T-helper 2 cell treated with Interferon-gamma antibody and Interleukin-4, amounts not matched to agents 100 ng/mL and 5 ng/mL, for 36 hours (primary cell): ENCODE measurements around the gene PWWP2A. TPM values are rescaled to one million over a fixed set of nuclear protein-coding genes. Genes with fewer than 3 reads are reported as not detected.
"Not testable (repeated sequence)": the region's sequence is repeated elsewhere in the genome, so short reads cannot be mapped to it uniquely, and the experiment has no call there.

ENCODE experiments used
- intact Hi-C: fragments of 100-400 bp; cut with micrococcal nuclease; formaldehyde crosslinking; loops from one replicate; pipeline ENCODE4 v1.15.1; 2023
- total RNA-seq: library from RNA; stranded (reverse); gene quantifications from 2 replicates; pipeline ENCODE4 v1.2.3, GENCODE V29; 2022

The PWWP2A gene, protein sequence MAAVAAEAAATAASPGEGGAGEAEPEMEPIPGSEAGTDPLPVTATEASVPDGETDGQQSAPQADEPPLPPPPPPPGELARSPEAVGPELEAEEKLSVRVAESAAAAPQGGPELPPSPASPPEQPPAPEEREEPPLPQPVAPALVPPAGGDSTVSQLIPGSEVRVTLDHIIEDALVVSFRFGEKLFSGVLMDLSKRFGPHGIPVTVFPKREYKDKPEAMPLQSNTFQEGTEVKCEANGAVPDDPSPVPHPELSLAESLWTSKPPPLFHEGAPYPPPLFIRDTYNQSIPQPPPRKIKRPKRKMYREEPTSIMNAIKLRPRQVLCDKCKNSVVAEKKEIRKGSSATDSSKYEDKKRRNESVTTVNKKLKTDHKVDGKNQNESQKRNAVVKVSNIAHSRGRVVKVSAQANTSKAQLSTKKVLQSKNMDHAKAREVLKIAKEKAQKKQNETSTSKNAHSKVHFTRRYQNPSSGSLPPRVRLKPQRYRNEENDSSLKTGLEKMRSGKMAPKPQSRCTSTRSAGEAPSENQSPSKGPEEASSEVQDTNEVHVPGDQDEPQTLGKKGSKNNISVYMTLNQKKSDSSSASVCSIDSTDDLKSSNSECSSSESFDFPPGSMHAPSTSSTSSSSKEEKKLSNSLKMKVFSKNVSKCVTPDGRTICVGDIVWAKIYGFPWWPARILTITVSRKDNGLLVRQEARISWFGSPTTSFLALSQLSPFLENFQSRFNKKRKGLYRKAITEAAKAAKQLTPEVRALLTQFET
- total RNA-seq = 25.5 and 28.9 TPM in 2 replicates

DNA sequence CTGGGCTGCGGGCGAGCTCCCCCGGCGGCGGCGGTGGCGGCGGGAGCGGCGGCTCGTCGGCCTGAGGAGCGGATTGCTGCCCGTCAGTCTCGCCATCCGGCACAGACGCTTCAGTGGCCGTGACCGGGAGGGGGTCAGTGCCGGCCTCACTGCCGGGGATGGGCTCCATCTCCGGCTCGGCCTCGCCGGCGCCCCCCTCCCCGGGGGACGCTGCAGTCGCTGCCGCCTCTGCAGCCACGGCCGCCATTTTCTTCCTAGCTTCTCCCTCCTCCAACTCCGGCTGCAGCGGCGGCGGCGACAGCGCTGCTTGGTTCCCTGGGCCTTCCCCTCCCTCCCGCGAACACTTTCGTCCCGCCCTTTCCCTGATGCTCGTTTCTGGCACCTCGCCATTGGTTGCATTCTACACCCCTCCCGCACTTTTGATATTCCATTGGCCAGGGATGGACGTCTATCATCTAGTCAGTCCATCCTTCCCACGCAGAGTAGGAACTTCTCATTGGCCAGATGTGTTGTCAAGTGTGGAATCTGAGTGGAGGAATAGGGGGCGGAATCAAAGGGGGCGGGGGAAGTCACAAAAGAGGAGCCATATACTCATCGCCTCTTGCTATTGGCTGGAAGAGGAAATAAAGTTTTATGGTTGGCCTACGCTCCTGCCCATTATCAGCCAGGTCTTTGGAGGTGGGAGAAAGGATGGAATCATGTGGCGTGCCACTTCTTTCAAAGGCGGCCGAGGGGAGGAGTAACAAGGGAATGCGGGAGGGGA lies at the start of gene PWWP2A:
TSS of gene PWWP2A (minus strand) at position 309 of the 763 bp plus-strand sequence. CDS start at position 247, 62 bp downstream.
- intact Hi-C loops = loop anchor here (1.0 to 5.0 kb wide), 5 partner anchors 97 to 911 kb away; partner anchors contain the start of genes FAM200C, PTTG1, RNF145 and TTC1

DNA sequence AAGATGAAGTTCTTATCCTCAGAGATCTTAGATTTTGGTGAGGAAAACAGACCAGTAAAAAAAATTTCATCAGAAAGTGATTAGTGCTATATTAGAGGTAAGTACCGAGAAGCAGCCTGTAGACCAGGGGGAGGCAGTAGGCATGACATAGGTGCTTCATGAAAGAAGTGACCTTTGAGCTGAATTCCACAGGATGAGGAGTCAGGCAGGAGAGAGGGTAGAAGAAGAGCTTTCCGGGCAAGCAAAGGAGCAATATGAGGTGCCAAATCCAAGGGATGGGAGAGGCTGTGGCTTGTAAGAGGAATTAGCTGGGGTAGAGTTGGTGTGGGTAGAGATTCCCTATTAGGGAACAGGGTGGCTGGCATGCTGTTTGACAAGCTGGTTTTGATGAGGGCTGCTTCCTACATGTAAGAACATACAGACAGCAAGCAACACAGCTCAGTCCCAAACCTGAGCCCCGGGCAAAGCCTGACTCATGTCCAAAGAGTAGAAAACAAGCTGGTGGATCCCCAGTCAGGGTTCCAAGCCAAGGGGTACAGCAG lies 48.4 kb upstream of the PWWP2A start:
- intact Hi-C loops = no loop called here

GRCh38 chr5:160166973-160167623 lies 47.8 kb upstream of the PWWP2A start:
- intact Hi-C loops = no loop called here

DNA sequence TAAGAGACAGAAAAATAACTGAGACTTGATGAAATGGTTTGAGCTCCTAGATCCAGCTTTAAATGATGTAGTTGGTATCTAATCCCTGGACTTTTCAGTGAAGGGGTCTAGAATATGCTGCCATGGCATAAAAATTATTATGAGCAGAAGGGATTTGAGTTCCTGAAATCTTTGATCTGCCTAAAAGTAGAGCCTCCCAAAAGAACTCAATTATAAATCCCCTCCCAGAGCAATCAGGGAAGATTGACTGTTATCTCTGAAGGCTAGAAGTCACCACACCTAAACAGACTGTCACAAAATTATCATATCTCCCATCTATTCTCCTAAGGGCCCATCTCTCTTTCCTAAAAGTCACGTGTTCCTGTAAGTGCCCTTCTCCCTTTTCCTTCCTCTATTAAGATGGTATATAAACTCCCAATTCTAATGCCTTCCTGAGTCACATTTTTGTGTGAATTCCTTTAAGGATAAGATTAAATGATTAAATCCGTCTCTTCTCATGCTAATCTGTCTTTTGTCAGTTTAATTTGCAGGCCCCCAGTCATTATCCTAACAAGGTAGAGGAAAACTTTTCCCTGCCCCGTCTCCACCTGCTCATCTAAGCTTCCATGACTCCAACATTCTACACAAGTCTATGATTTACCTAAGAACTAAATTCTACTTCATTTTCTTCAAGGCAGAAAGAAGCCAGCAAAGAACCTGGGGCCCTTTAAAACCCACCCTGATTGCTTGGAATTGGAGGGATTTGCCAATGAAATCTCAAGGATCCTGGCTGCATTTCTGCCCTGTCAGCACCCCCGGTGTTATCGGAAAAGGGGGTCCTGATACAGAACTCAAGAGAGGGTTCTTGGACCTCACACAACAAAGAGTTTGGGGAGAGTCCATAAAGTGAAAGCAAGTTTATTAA lies 47.1 kb upstream of the PWWP2A start:
- intact Hi-C loops = no loop called here

- intact Hi-C loops = no loop called here
Measured at GRCh38 chr5:160165137-160166068, 46.2 kb upstream of the PWWP2A start.

DNA sequence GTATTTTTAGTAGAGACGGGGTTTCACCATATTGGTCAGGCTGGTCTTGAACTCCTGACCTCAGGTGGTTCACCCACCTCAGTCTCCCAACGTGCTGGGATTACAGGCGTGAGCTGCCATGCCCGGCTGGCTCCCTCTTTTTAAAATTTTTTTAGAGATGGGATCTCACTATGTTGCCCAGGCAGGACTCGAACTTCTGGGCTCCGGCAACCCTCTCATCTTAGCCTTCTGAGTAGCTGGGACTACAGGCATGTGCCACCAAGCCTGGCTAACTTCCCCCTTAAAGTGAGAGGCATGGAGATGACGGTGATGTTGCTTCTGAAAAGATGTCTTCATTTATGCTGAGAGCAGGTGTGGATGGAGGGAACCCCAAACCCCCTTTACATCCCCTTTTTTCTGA lies 43.7 kb upstream of the PWWP2A start:
- intact Hi-C loops = no loop called here

- intact Hi-C loops = no loop called here
Measured at GRCh38 chr5:160161626-160162025, 42.4 kb upstream of the PWWP2A start.

GRCh38 chr5:160160875-160161274 lies 41.6 kb upstream of the PWWP2A start:
- intact Hi-C loops = not testable (repeated sequence)

- intact Hi-C loops = no loop called here
Measured at GRCh38 chr5:160159991-160160792, 40.9 kb upstream of the PWWP2A start.

DNA sequence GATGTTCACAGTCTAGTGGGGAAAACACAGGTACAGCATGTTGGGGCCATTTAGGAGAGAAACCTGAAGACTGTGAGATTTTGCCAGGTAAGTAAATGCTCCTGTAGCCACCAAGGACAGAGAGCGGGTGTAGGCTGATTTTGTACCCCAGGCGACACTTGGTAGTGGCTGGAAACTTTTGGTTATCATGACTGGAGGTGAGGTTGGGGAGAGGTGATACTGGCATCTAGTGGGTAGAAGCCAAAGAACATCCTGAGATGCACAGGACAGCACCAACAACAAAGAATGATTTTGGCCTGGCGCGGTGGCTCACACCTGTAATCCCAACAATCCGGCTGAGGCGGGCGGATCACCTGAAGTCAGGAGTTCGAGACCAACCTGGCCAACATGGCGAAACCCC lies 38.8 kb upstream of the PWWP2A start:
- intact Hi-C loops = no loop called here

GRCh38 chr5:160155017-160155750 lies 35.9 kb upstream of the PWWP2A start:
- intact Hi-C loops = no loop called here

DNA sequence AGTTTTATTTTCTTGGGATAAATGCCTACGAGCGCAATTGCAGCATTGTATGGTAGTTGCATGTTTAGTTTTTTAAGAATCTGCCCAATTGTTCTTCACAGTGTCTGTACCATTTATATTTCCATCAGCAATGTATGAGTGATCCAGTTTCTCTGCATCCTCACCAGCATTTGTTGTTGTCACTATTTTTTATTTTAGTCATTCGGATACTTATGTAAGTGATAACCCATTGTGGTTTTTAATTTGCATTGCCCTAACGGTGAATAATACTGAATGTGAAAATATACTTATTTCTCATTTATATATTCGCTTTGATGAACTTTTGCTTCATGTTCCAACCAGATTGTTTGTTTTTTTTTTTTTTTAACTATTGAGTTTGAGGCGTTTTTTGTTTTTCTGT lies 33.7 kb upstream of the PWWP2A start:
- intact Hi-C loops = no loop called here

DNA sequence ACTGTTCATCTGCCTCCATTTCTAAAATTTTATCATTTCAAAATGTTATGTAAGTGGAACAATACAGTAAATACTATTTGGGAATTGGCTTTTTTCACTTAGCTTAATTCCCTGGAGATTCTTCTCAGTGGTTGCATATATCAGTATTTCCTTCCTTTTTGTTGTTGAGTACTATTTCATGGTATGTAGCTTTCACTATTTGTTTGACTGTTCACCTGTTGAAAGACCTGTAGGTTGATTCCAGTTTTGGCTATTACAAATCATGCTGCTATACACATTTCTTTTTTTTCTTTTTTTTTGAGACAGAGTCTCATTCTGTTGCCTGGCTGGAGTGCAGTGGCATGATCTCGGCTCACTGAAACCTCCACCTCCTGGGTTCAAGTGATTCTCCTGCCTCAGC lies 33.0 kb upstream of the PWWP2A start:
- intact Hi-C loops = no loop called here

GRCh38 chr5:160151017-160151416 lies 31.8 kb upstream of the PWWP2A start:
- intact Hi-C loops = no loop called here

- intact Hi-C loops = no loop called here
Measured at GRCh38 chr5:160150381-160150780, 31.1 kb upstream of the PWWP2A start.

DNA sequence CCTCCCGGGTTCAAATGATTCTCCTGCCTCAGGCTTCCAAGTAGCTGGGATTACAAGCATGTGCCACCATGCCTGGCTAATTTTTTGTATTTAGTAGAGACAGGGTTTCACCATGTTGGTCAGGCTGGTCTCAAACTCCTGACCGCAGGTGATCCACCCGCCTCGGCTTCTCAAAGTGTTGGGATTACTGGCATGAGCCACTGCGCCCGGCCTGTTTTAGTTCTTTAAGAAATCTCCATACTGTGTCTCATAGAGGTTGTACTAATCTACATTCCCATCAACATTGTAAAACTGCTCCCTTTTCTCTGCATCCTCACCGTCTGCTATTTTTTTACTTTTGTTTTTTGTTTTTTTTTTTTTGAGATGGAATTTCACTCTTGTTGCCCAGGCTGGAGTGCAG lies 25.2 kb upstream of the PWWP2A start:
- intact Hi-C loops = not testable (repeated sequence)

- intact Hi-C loops = no loop called here
Measured at GRCh38 chr5:160134332-160134731, 15.1 kb upstream of the PWWP2A start.
